ENCODE results near the gene FBXO44.

FBXO44 gene

GRCh38 chr1:11707621-11708276, 53.1 kb downstream of the FBXO44 start:
- peak in 22 of 51 donors; percentile 4 to 49 (median 26) for DNase-seq

- peak in 1 of 51 donors; percentile 6 for DNase-seq
These were observed 54.1 kb downstream of the FBXO44 start for GRCh38 chr1:11708554-11709350.

- DNase-seq = no peak
These were observed 56.8 kb downstream of the FBXO44 start for GRCh38 chr1:11711490-11711889.

GRCh38 chr1:11712285-11712684, 57.6 kb downstream of the FBXO44 start:
- no peak for DNase-seq
